Thoracic aorta (tissue), 2 donors: ENCODE results near the gene CFAP99. TPM values are rescaled to one million over a fixed set of nuclear protein-coding genes. Genes with fewer than 3 reads are reported as not detected.

ENCODE experiments used
- ATAC-seq: fragments of 150-250 bp; one replicate; pipeline ENCODE4 v1.8.0; 2017; ENCODE audit warnings: low read depth; ENCODE audit not compliant: insufficient number of reproducible peaks, low FRiP score
- DNase-seq: peaks from one replicate; pipeline ENCODE4 v3.0.0-alpha.2; 2020; ENCODE audit warnings: low spot score
- H3K27ac ChIP-seq, 2 donors: fragments of 200-600 bp; sonication (generic); 1 replicate in 1 of 2; 2 replicates in 1 of 2; pipeline ENCODE4 v1.5.1; 2016; ENCODE audit warnings: mild to moderate bottlenecking in 2 of 2, moderate library complexity in 2 of 2
- H3K27me3 ChIP-seq: fragments of 200-600 bp; sonication (generic); replicated peaks from 2 replicates; pipeline ENCODE4 v1.6.0; 2016; ENCODE audit warnings: mild to moderate bottlenecking; ENCODE audit not compliant: insufficient read depth
- H3K36me3 ChIP-seq: fragments of 200-600 bp; sonication (generic); one replicate; pipeline ENCODE4 v1.5.1; 2016
- H3K4me1 ChIP-seq, 2 donors: fragments of 200-600 bp; sonication (generic); 1 replicate in 1 of 2; 2 replicates in 1 of 2; pipeline versions ENCODE4 v1.5.1 to v1.6.0; 2016; ENCODE audit warnings: low read depth in 2 of 2, mild to moderate bottlenecking in 1 of 2; ENCODE audit not compliant: control insufficient read depth in 1 of 2
- H3K4me3 ChIP-seq: fragments of 200-600 bp; sonication (generic); 2 replicates; pipeline ENCODE4 v1.5.1; 2016; ENCODE audit warnings: mild to moderate bottlenecking
- H3K9me3 ChIP-seq: fragments of 200-600 bp; sonication (generic); 2 replicates; pipeline ENCODE4 v1.5.1; 2016
- total RNA-seq, 2 donors: library from RNA; depleted of rRNA; stranded (reverse); fragments of >200 nt; gene quantifications; one replicate each; pipeline versions ENCODE4 v1.1.0 to v1.2.3, GENCODE V29; 2016
- TF ChIP-seq, protein P1 (sequence below): fragments of 200-600 bp; sonication (generic); IDR thresholded peaks from one replicate; pipeline ENCODE4 v1.5.1; 2019; ENCODE audit warnings: antibody characterized with exemption

CFAP99 gene
- total RNA-seq: not detected

GRCh38 chr4:2418650-2419571 is at the start of gene CFAP99:
TSS of gene CFAP99 (plus strand) at chr4:2418955.
- peaks cover 14 to 34% of the 10 kb centered on the region in 2 donors for H3K4me1 ChIP-seq
- H3K36me3 ChIP-seq: no peaks in the 10 kb centered on the region
- no peak within 1 kb of the TSS for H3K27ac ChIP-seq
- H3K27me3 ChIP-seq: no peaks in the 10 kb centered on the region
- TF ChIP-seq, protein P1, sequence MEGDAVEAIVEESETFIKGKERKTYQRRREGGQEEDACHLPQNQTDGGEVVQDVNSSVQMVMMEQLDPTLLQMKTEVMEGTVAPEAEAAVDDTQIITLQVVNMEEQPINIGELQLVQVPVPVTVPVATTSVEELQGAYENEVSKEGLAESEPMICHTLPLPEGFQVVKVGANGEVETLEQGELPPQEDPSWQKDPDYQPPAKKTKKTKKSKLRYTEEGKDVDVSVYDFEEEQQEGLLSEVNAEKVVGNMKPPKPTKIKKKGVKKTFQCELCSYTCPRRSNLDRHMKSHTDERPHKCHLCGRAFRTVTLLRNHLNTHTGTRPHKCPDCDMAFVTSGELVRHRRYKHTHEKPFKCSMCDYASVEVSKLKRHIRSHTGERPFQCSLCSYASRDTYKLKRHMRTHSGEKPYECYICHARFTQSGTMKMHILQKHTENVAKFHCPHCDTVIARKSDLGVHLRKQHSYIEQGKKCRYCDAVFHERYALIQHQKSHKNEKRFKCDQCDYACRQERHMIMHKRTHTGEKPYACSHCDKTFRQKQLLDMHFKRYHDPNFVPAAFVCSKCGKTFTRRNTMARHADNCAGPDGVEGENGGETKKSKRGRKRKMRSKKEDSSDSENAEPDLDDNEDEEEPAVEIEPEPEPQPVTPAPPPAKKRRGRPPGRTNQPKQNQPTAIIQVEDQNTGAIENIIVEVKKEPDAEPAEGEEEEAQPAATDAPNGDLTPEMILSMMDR: no peak
- ATAC-seq: peak; percentile 94
- peak; percentile 89 for DNase-seq
- no peaks in the 10 kb centered on the region for H3K9me3 ChIP-seq
- peak within 1 kb of the TSS; percentile 84 for H3K4me3 ChIP-seq

GRCh38 chr4:2370597-2371320 is 48.0 kb upstream of the CFAP99 start:
- no peaks in the 10 kb centered on the region for H3K9me3 ChIP-seq
- H3K4me1 ChIP-seq: no peaks in the 10 kb centered on the region
- no peak for ATAC-seq
- TF ChIP-seq, protein P1: no peak
- no peak overlapping the region for H3K27ac ChIP-seq
- no peak for DNase-seq
- no peaks in the 10 kb centered on the region for H3K27me3 ChIP-seq
- no peaks in the 10 kb centered on the region for H3K36me3 ChIP-seq
- no peak overlapping the region for H3K4me3 ChIP-seq

DNA sequence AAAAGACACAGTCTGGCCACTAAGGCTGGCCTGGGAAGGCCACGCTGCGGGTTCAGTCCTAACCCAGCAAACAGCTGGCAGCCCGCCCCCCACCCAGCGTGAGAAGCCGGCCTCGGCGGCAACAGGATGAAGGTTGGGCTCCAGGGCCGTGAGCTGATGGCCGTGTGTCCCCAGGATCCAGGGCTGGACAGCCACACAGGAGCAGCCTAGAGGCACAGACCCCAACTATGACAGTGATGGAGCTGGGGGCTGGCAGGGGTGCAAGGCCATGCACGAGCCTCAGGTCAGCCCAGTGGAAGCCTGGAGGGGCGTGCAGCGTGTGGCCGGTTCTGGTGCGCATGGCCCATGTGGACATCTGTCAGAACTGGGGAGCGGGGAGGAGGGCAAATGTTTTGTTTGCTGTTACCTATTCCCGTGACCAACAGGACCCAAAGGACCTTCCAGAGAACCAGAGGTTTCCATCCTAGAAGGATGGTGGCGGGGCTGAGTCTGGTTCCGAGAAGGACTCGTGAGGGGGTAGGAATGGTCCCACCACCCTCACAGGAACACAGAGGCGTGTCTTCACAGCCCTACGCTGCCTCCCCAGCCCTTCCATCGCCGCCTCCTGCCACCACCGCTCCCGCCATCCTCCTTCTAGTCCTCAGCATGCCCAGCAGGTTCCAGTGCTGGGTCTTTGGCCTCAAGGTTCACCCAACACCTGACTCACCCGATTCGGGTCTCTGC is 46.8 kb upstream of the CFAP99 start:
- no peak for DNase-seq
- no peaks in the 10 kb centered on the region for H3K36me3 ChIP-seq
- no peak overlapping the region for H3K27ac ChIP-seq
- no peaks in the 10 kb centered on the region for H3K9me3 ChIP-seq
- no peak overlapping the region for H3K4me3 ChIP-seq
- ATAC-seq: no peak
- no peaks in the 10 kb centered on the region for H3K4me1 ChIP-seq
- H3K27me3 ChIP-seq: no peaks in the 10 kb centered on the region
- TF ChIP-seq, protein P1: no peak

DNA sequence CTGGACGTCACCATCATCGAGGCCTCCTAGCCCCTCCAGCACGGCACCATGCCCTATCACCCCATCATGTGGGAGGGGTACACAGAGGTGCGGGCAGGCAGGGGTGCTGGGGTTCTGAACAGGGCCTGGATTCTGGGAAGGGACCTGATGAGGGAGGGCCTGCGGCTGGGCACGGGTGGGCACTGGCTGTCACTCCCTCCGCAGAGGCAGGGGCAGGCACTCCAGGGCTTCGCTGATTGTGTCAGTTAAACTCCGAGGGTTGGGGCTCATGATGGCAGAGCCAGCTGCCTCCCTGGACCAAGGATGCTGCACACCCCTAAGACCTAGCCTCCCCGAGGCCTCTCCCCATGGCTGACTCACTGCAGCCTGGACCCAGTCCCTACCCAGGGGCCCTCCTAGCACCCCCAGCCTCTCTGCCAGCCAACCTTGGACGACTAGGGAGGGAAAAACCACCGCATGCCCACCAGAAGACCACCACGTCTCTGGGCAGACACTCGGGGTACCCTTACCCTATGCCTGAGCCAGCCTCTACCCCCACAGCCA is 46.2 kb upstream of the CFAP99 start:
- DNase-seq: no peak
- H3K36me3 ChIP-seq: no peaks in the 10 kb centered on the region
- no peaks in the 10 kb centered on the region for H3K4me1 ChIP-seq
- no peaks in the 10 kb centered on the region for H3K9me3 ChIP-seq
- no peak for ATAC-seq
- H3K27me3 ChIP-seq: no peaks in the 10 kb centered on the region
- TF ChIP-seq, protein P1: no peak
- no peak overlapping the region for H3K27ac ChIP-seq
- no peak overlapping the region for H3K4me3 ChIP-seq
